G401 (cell line): ENCODE data around the gene RHOH. TPM values are rescaled to one million over a fixed set of nuclear protein-coding genes. Genes with fewer than 3 reads are reported as not detected.

ENCODE experiments used
- DNase-seq: peaks from one replicate; pipeline ENCODE4 v3.0.0-alpha.2; 2015; ENCODE audit warnings: low spot score
- in situ Hi-C: cut with HindIII; loops from 2 replicates; pipeline ENCODE4 v1.10.0; 2016; ENCODE audit warnings: low sequenced_read_pairs, mixed read lengths
- total RNA-seq: library from RNA; depleted of rRNA; stranded (reverse); fragments of >200 nt; shearing (Covaris generic); gene quantifications from 2 replicates; pipeline ENCODE4 v1.2.3, GENCODE V29; 2014

RHOH gene
- total RNA-seq, 1 experiment from 2014 or later, result 48.6 TPM

GRCh38 chr4:40225497-40225896 is 28.7 kb downstream of the RHOH start:
- in situ Hi-C loops, result no loop called here

DNA sequence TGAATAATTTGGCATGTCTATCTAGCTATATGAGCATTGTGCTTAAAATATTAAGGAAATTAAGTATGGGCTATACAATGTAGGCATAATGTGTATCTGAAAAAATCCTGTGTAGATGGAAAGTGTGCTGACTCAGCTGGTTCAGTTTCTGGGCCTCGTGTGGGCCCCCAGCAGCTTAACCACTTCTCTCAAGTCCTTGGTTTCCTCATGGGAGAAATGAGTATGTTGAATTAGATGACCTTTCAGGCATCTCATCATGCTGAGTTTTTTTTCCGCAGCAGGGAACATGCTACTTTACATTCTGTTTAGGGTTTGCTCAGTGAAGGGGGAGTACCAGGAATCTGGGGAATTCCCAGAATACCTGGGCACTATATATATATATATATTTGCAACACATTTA is 30.5 kb downstream of the RHOH start:
- in situ Hi-C loops, result no loop called here
- no peak for DNase-seq

More at GRCh38 chr4:40225497-40225896, 28.7 kb downstream of the RHOH start:
- DNase-seq, result no peak

DNA sequence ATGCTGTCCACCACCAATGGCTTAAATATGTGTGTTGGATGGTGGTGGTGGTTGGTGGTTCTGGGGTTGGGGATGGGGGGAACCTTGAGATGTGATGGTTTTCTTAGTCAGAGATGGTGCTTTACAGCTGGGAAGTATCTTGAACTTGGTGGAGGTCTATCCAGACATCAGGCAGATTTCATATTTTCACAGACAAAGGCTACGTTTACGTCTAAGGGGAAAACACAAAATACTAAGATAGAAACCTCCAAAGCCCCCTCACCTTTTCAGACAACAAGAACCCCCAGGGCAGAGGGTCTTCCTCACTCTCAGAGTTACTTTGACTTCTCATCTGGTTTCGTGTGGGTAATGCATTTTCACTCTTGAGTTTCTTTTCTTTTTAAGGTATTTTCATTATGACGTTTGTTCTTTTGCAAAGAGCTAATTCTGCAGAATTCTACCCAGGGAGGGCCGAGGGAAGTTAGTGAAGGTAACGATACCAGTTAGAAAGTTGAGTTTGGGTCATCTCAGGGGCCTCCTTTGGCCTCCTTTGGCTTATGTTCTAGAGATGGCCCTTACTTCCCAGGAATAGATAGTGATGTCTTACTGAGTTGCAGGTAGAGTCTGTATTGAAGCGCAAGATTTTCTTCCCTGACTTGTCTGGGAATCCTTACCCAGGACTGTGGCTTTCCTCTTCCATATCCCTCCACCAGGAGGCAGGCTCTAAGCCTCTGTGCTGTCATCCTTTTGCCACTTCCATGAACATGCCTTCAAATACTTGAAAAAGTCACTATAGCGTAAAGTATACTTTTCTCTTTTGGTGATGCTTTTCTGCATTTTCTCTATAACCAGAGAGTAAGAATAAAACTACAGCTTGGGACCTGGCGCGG is 31.9 kb downstream of the RHOH start:
- in situ Hi-C loops, result no loop called here
- DNase-seq, result peak; percentile 11

- in situ Hi-C loops, result no loop called here
- no peak for DNase-seq
Measured at GRCh38 chr4:40231316-40231863, 34.6 kb downstream of the RHOH start.

GRCh38 chr4:40232610-40233009 is 35.8 kb downstream of the RHOH start:
- DNase-seq, result no peak
- in situ Hi-C loops, result no loop called here

DNA sequence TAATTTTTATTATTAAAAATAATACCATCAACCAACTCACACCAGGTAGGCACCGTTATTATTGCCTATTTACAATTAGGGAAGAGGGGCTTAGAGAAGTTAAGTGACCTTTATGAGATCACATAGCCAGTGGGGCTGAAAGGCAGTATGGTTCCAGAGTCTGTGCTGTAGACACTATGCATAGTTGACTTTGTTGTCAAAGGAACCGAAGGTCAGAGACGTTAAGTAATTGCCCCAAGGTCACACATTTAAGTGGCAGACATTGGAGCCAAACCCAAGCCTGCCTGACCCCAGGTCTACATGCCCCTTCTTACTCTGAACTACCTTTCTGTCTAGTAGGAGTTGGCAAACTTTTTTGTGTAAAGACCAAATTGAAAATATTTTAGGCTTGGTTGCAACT is 36.4 kb downstream of the RHOH start:
- in situ Hi-C loops, result no loop called here
- DNase-seq, result no peak

DNA sequence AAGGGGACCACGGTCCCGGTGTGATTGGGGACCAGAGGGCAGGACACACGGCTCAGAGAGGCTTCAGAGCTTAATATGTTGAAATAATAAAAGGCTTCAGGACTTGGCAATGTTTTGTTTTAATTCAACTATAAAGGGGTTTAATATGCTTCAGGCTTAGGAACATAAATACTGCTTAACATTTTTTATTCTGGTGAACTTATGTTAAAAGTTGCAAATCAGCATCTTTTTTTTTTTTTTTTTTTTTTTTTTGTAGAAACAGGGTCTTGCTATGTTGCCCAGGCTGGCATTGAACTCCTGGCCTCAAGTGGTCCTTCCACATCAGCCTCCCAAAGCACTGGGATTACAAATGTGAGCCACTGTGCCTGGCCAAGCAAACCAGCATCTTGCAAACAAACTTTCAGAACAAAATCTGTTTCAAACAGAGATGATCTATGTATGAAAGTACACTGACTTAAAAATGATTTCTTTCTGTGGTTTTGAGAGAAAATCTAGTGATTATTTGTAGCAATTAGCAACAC is 37.7 kb downstream of the RHOH start:
- no peak for DNase-seq
- in situ Hi-C loops, result no loop called here

- in situ Hi-C loops, result no loop called here
- no peak for DNase-seq
Measured at GRCh38 chr4:40238008-40238699, 41.3 kb downstream of the RHOH start.

GRCh38 chr4:40238700-40239548 is 42.1 kb downstream of the RHOH start:
- DNase-seq, result peak; percentile 44
- in situ Hi-C loops, result no loop called here

DNA sequence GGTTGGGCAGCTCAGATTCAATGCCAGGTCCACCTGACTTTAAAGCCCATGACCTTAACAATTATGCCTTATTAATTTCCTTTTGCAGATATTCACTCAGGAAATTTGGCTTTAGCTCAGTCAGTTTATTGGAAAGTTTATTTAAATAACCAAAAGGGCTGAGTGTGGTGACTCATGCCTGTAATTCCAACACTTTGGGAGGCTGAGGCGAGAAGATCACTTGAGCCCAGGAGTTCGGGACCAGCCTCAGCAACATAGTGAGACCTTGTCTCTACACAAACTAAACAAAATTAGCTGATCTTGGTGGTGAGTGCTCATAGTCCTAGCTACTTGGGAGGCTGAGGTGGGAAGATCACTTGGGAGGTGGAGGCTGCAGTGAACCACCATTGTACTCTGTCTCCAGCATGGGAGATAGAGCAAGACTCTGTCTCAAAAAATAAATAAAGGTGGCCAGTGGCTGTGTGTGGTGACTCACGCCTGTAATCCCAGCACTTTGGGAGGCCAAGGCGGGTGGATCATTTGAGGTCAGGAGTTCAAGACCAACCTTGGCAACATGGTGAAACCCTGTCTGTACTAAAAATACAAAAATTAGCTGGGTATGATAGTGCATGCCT is 43.3 kb downstream of the RHOH start:
- in situ Hi-C loops, result no loop called here
- no peak for DNase-seq

- in situ Hi-C loops, result no loop called here
- DNase-seq, result no peak
Measured at GRCh38 chr4:40241026-40241425, 44.2 kb downstream of the RHOH start.

- in situ Hi-C loops, result no loop called here
- no peak for DNase-seq
Measured at GRCh38 chr4:40241941-40242340, 45.1 kb downstream of the RHOH start.

DNA sequence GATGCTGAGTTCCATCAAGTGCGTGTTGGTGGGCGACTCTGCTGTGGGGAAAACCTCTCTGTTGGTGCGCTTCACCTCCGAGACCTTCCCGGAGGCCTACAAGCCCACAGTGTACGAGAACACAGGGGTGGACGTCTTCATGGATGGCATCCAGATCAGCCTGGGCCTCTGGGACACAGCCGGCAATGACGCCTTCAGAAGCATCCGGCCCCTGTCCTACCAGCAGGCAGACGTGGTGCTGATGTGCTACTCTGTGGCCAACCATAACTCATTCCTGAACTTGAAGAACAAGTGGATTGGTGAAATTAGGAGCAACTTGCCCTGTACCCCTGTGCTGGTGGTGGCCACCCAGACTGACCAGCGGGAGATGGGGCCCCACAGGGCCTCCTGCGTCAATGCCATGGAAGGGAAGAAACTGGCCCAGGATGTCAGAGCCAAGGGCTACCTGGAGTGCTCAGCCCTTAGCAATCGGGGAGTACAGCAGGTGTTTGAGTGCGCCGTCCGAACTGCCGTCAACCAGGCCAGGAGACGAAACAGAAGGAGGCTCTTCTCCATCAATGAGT is 46.6 kb downstream of the RHOH start:
- no peak for DNase-seq
- in situ Hi-C loops, result no loop called here

GRCh38 chr4:40244606-40245005 is 47.8 kb downstream of the RHOH start:
- no peak for DNase-seq
- in situ Hi-C loops, result no loop called here

GRCh38 chr4:40245550-40245949 is 48.7 kb downstream of the RHOH start:
- in situ Hi-C loops, result no loop called here
- no peak for DNase-seq

DNA sequence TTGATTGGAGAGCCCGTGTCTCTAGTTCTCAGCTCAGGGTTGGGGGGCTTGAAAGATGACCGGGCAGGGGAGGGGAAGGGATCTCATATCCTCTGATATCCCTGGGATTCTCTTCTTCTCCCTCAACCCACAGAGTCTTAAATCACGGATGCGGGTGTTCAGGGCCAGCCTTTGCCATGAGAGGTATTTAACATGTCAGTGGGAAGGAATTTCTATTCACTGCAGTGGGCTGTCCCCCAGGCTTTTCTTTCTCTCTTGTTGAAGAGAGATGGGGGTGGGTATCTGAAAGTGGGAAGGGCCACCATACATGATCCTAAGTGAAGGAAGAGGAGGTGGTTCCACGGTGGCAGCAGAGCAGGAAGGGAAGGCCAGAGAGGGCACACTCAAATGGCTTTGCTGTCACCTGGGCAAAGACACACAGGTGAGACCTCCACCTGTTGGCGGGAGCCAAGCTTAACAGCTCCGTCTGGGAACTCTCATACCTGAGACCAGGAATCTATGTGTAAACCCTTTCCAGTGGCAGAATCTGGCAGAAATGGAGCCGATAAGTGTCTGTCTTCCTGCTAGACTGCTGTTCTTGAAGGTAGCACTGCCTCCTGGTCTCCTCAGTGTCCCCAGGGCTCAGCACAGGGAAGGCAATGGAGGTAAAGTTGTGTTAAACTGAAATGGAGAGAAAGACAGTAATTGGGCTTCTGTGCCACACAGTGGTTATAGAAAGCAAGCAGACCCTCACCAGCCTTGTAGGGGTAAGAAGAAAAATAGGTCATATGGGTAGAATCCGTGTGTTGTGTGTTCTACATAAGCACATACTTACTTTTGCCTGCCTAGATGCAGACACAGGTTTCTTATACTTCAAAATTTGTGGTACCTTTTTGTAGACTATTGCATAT is 49.4 kb downstream of the RHOH start:
- DNase-seq, result no peak
- in situ Hi-C loops, result no loop called here

- in situ Hi-C loops, result no loop called here
- DNase-seq, result no peak
Measured at GRCh38 chr4:40246938-40247337, 50.1 kb downstream of the RHOH start.

GRCh38 chr4:40247350-40247749 is 50.5 kb downstream of the RHOH start:
- in situ Hi-C loops, result no loop called here
- no peak for DNase-seq
